Pons (tissue), 1 donor: ENCODE results near the gene MAP1S.

ENCODE experiments used
- DNase-seq: peaks from one replicate; pipeline ENCODE4 v3.0.0-alpha.2; 2016; ENCODE audit warnings: low spot score

The MAP1S gene

GRCh38 chr19:17718947-17719711 is at the start of gene MAP1S:
Gene MAP1S, plus strand, starts transcription at chr19:17719480. Its CDS starts 23 bp downstream, at chr19:17719503.
- DNase-seq: no peak

DNA sequence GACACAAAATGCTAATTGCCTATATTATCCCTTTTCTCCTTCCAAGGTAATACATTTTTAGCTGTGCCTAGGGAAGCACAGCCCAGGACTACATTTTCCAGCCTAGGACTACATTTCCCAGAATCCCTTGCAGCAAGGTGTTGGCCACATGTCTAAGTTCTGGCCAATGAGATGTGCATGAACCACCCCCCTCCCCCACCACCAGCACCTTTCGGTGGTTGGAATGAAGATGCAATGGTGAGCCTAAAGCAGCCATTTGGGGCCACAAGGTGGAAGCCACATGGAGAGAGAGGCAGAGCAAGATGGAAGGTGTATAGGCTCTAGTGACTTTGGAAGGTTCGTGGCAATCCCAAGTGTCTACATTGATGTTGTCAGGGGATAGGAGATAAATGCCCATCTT is 47.4 kb upstream of the MAP1S start:
- DNase-seq: no peak

DNA sequence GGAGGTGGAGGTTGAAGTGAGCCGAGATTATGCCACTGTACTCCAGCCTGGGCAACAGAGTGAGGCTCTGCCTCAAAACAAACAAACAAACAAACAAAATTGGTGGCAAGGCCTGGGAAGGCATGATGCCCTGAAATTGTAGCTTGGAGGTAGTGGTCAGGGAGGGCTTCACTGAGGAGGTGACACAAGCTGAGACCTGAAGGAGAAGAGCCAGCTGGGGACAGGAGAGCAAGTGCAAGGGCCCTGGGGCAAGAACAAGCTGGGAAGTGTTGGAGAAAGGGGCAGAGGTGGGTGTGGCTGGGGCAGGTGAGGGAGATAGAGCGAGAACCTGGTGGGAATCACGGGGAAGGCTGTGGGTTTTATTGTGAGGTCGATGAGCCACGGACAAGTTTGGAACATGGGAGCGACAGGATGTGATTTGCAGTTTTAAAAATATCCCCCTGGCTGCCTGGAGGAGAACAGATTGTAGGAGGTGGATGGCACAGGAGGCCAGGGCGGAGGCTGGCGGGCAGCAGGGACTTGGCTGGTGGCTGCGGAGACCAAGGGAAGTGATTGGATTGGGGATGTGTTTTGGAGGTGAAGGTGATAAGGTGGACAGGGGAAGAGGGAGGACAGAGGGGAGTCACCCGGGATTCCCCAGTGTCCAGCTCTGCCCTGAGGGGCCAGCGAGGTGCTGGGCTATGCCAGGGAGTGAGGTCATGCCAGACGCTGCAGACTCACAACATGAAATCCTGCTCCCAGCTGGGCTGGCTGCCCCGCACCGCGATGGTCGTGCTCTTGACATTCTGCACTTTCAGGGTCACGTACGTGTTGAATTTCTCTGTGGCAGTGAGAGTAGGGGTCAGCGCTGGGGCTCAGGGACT is 45.1 kb upstream of the MAP1S start:
- DNase-seq: no peak

- no peak for DNase-seq
Measured at GRCh38 chr19:17676295-17676694, 43.0 kb upstream of the MAP1S start.

DNA sequence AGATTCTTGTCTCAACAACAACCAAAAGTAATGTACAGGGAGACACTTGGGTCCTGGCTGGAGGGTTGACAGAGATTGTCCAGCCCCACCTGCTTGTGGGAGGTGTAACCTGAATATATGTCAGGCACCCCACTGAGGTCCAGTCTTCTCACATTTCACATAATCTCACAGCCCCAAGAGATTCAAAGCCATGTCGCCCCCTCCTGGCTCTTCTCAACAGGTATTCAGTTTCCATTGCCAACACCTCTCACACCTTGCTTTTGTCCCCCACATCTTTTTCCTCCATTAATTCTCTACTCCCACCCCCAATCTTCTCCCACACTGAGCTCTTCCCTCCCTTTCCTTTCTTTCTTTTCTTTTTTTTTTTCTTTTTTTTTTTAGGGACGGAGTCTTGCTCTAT is 42.3 kb upstream of the MAP1S start:
- no peak for DNase-seq

DNA sequence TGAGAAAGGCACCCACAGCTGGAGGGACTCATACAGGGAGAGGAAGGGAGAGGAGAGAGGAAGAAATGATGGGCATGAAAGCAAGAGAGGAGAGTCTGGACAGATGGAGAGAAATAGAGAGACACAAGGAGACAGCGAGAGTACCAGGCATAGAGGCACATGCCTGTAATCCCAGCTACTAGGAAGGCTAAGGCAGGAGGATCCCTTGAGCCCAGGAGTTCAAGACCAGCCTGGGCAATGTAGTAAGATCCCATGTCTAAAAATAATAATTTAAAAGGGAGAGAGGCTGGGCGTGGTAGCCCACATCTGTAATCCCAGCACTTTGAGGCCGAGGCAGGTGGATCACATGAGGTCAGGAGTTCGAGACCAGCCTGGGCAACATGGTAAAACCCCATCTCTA is 40.4 kb upstream of the MAP1S start:
- DNase-seq: no peak

DNA sequence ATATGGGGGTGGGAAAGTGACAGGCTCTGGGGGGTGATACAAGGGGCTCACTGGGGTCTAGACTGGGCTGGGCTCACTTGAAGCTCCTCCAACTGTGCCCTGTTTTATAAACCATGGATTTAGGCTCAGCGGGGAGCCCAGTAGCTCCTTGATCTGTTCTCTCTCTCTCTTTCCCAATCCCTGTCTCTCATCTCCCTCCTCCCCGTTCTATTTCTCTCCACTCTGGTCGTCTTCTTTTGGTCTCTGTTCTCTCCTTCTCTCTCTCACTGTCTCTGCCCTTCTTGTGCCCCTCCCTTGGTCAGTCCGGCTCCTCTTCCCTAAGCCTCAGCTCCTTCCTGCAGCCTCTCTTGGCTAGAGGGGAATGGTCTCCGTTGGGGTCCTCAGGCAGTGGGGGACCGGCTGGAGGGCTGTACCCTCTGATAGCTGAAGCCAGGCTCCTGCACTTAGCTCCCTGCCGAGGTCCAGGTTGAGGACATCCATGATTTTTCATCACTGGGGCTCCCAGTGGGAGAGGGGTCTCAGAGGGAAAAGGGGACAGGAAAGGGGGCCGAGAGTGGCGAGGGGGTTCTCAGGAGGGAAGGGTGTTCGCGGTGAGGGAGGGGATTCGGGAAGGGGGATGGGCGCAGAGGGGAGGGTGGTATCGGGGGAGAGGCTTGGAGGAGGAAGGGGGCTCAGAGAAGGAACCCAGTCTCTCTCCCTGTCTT is 39.6 kb upstream of the MAP1S start:
- DNase-seq: no peak

- DNase-seq: peak; percentile 25
Measured at GRCh38 chr19:17680230-17680722, 39.0 kb upstream of the MAP1S start.

DNA sequence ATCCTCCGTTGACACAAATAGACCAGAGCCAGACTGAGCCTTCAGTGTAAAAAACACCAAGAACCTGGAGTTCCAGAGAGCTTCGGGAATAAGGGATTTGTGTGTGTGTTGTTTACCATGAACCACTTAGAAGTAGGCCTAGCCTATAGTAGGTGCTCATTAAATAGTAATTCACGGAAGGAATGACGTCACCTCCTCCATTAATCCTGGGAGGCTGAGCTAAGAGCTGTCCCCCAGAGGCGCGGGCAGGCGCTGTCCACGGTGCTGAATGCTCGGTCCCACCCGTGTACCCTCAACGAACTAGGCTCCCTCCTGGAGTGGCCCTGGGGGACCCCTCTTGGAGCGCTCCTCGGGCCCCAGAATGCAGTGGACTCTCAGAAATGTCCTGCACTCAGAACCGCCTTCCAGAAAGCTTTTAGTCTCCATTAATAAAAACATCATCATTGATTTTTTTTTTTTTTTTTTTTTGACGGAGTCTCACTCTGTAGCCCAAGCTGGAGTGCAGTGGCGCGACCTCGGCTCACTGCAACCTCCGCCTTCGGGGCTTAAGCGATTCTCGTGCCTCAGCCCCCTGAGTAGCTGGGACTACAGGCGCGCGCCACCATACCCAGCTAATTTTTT is 37.7 kb upstream of the MAP1S start:
- no peak for DNase-seq

DNA sequence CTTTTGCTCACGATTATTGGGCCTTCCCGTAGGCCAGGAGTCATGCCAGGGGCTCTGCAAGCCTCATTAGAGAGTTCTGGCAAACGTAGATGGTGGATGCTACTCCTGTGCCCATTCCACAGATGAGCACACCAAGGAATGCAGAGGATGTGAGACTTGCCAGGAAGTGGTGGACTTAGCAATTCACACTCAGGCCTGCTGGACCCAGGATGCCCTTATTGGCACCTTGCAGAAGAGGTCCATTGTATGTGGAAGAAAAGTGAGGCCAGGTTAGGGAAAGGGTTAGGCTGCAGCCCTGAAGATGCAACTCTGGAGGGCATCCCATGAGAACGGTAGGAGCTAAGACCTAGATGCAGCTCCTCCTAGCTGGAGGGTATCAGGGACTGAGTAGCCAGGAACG is 37.0 kb upstream of the MAP1S start:
- DNase-seq: no peak

DNA sequence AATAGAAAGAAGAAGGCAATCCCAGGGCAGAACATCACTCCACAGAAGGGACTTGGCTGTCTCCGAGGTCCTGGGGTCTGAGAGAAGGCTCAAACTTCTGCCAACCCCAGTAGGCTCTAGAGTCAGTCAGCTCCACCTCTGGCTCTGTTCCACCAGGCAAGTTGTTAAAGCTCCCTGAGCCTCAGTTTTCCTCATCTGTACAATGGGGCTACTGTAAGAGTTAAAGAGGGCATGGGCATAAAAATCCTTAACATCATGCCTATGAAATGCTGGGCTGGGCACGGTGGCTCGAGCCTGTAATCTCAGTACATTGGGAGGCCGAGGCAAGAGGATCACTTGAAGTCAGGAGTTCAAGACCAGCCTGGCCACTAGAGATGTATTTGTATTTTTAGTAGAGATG is 36.2 kb upstream of the MAP1S start:
- no peak for DNase-seq

DNA sequence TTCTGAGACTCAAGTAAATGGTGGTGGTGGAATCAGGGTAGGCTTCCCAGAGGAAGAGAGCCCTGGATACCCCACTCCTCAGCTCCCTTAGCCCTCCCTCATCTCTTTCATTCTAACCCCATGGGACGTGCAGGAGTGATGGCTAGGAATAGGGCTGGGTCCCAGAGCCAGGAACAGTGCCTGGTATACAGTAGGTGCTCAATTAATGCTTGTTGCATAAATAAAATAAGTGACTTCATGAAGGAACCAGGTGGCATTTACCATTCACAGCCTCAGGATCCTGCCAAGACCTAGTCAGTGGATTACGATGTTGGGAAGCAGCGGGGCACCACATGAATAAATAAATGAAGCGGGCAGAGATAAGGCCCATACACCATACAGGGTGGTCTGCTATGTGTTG is 35.0 kb upstream of the MAP1S start:
- DNase-seq: no peak

GRCh38 chr19:17685451-17686022 is 33.7 kb upstream of the MAP1S start:
- no peak for DNase-seq

DNA sequence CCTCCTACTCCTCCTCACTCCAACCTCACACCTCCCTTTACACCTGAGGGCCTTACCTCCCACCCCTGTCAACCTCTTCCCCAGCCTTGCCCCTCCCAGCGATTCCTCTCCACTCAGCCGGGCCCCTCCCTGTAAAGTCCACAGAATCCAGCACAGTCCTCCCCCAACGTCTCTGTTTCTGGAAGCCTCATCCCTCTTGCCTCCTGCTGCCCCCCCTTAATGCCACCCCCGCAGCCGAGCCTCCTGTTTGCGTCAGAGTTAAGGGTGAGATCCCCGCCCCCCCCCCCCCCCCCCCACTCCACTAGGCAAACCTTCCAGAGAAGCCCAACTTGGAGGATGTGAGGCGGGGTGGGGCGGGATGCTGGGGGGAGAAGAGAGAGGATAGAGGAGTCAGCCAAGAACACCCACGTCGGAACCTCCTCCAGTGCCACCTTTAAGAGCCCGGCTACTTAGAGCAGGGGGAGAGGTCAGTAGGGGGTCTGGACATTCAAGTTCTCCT is 33.2 kb upstream of the MAP1S start:
- no peak for DNase-seq

DNA sequence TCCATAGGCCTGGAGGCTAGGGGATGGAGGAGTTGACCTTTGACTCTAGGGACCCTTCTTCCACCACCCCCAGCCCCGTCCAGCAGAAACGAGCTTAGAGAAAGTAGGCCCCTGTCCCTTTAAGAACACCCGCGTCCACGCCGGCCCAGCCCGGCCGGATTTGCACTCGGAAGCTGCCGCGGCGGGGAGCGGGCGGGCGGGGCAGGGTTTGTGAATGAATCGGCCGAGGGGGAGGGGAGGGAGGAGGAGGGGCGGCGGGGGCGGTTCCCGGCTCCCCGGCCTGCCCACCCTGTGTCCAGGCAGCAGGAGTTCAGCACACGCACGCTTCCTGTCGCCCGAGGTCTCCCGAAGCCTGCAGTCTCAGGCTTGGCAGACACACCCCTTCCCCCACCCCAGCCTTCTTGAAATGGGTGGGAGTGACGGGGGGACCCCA is 32.7 kb upstream of the MAP1S start:
- no peak for DNase-seq

GRCh38 chr19:17687141-17687856 is 32.0 kb upstream of the MAP1S start:
- DNase-seq: no peak

- no peak for DNase-seq
Measured at GRCh38 chr19:17687857-17688784, 31.2 kb upstream of the MAP1S start, which contains the start of gene UNC13A. Gene UNC13A, minus strand, starts transcription at chr19:17688354. Its CDS starts 155 bp downstream, at chr19:17688199.

DNA sequence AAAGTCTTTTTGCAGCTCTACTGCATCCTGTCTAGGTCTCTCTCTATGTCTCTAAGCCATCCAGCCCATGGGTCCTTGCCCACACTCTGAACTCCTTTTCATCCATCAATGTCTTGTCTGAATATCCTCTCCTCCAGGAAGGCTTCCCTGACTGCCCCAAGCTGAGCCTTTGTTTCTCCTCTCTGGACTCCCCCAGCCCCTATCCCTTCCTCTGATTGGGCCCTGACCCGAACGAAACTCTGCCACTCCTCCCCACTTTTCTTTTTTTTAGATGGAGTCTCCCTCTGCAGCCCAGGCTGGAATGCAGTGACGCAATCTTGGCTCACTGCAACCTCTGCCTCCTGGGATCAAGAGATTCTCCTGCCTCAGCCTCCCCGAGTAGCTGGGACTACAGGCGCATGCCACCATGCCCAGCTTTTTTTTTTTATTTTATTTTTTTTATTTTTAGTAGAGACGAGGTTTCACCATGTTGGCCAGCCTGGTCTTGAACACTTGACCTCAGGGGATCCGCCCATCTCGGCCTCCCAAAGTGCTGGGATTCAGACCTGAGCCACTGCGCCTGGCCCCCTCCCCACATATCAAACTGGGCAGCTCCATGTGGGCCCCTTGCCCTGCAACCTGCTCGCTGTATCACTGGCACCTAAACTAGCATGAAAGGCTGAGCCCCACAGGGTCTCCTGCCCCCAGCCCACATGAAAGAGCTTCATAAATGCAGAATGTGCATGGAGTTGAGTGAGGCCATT is 30.3 kb upstream of the MAP1S start:
- no peak for DNase-seq

DNA sequence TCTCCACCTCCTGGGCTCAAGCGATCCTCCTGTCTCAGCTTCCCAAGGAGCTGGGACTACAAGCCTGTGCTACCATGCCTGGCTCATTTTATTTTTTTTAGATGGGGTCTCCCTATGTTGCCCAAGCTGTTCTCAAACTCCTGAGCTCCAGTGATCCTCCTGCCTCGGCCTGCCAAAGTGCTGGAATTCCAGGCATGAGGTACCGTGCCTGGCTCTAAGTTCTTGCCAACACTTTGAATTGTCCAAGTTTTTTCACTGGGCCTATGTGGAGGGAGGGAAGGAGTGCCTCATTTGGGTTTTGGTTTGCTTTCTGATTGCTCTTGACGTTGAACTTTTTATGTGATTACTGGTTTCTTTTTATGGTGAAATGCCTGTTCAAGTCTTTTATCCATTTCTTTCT is 26.7 kb upstream of the MAP1S start:
- no peak for DNase-seq
